Stimulated activated naive B cell treated with anti-CD40 and anti-IgM and Interleukin-4, amounts not matched to agents 10 μg/mL and 1 μg/mL and 100 μg/mL, for 72 hours (primary cell): ENCODE data around the gene KRTAP6-1.

ENCODE experiments used
- ATAC-seq, 2 donors: fragments of 150-1000 bp; cut with Tn5 transposase; replicated peaks; 2 replicates each; pipeline ENCODE4 v1.10.0; 2021; ENCODE audit warnings: moderate library complexity in 1 of 2
- DNase-seq: peaks from one replicate; pipeline ENCODE4 v3.0.0; 2021
- H3K27ac Mint-ChIP-seq: one replicate; pipeline ENCODE4 v1.8.0; 2022; ENCODE audit warnings: mild to moderate bottlenecking, mixed read lengths
- H3K27me3 Mint-ChIP-seq, 2 donors: one replicate each; pipeline ENCODE4 v1.8.0; 2022; ENCODE audit warnings: mixed read lengths in 2 of 2
- H3K36me3 Mint-ChIP-seq, 2 donors: one replicate each; pipeline ENCODE4 v1.8.0; 2022; ENCODE audit warnings: mixed read lengths in 2 of 2, mild to moderate bottlenecking in 1 of 2
- H3K4me1 Mint-ChIP-seq, 2 donors: one replicate each; pipeline ENCODE4 v1.8.0; 2022; ENCODE audit warnings: mixed read lengths in 2 of 2, mild to moderate bottlenecking in 1 of 2
- H3K4me3 Mint-ChIP-seq, 2 donors: one replicate each; pipeline ENCODE4 v1.8.0; 2022; ENCODE audit warnings: mild to moderate bottlenecking in 2 of 2, mixed read lengths in 2 of 2, moderate library complexity in 1 of 2
- H3K9me3 Mint-ChIP-seq, 2 donors: one replicate each; pipeline ENCODE4 v1.8.0; 2022; ENCODE audit warnings: mixed read lengths in 2 of 2, mild to moderate bottlenecking in 1 of 2

Gene KRTAP6-1

GRCh38 chr21:30605968-30606367 is 7.8 kb downstream of the KRTAP6-1 start:
- DNase-seq (no peak), ATAC-seq (peak in 1 of 2 donors; percentile 16)
- H3K9me3 Mint-ChIP-seq: peaks cover 7 to 10% of the 10 kb centered on the region in 2 donors
- no peaks in the 10 kb centered on the region for H3K27me3 Mint-ChIP-seq
- no peaks in the 10 kb centered on the region for H3K4me1 Mint-ChIP-seq
- H3K4me3 Mint-ChIP-seq: no peak overlapping the region
- no peaks in the 10 kb centered on the region for H3K36me3 Mint-ChIP-seq
- H3K27ac Mint-ChIP-seq: no peak overlapping the region

GRCh38 chr21:30600787-30601186 is 12.9 kb downstream of the KRTAP6-1 start, which contains the start of gene KRTAP22-1:
KRTAP22-1 (plus strand) TSS chr21:30601087.
- H3K36me3 Mint-ChIP-seq: no peaks in the 10 kb centered on the region

GRCh38 chr21:30598802-30599201 is 14.9 kb downstream of the KRTAP6-1 start, which contains the start of gene KRTAP6-2:
KRTAP6-2 (minus strand) TSS chr21:30598902; CDS start chr21:30598874, 28 bp downstream.
- Mint-ChIP-seq H3K4me3 (no peak within 1 kb of the TSS), H3K4me1 (no peaks in the 10 kb centered on the region), H3K9me3 (peaks cover 4 to 7% of the 10 kb centered on the region in 2 donors), H3K27me3 (no peaks in the 10 kb centered on the region), H3K27ac (no peak within 1 kb of the TSS), H3K36me3 (no peaks in the 10 kb centered on the region)
- DNase-seq (no peak), ATAC-seq (no peak)

More at GRCh38 chr21:30600787-30601186, 12.9 kb downstream of the KRTAP6-1 start, which contains the start of gene KRTAP22-1:
- Mint-ChIP-seq H3K27me3 (no peaks in the 10 kb centered on the region), H3K4me3 (no peak within 1 kb of the TSS), H3K9me3 (peaks cover 4 to 7% of the 10 kb centered on the region in 2 donors), H3K4me1 (no peaks in the 10 kb centered on the region), H3K27ac (no peak within 1 kb of the TSS)
- no peak for DNase-seq
- ATAC-seq: no peak

GRCh38 chr21:30592140-30592539 is 21.6 kb downstream of the KRTAP6-1 start, which contains the start of gene KRTAP6-3:
KRTAP6-3 (plus strand) TSS chr21:30592440; CDS start chr21:30592446, 6 bp downstream.
- DNase-seq: no peak

GRCh38 chr21:30590297-30590696 is 23.4 kb downstream of the KRTAP6-1 start, which contains the start of gene KRTAP22-2:
KRTAP22-2 (minus strand) TSS chr21:30590397.
- no peak within 1 kb of the TSS for H3K4me3 Mint-ChIP-seq
- H3K27ac Mint-ChIP-seq: no peak within 1 kb of the TSS
- H3K9me3 Mint-ChIP-seq: no peaks in the 10 kb centered on the region
- no peaks in the 10 kb centered on the region for H3K4me1 Mint-ChIP-seq
- H3K36me3 Mint-ChIP-seq: no peaks in the 10 kb centered on the region
- H3K27me3 Mint-ChIP-seq: no peaks in the 10 kb centered on the region
- ATAC-seq: no peak
- DNase-seq: no peak

More at GRCh38 chr21:30592140-30592539, 21.6 kb downstream of the KRTAP6-1 start, which contains the start of gene KRTAP6-3:
- H3K9me3 Mint-ChIP-seq: no peaks in the 10 kb centered on the region
- H3K4me1 Mint-ChIP-seq: no peaks in the 10 kb centered on the region
- no peaks in the 10 kb centered on the region for H3K36me3 Mint-ChIP-seq
- H3K4me3 Mint-ChIP-seq: no peak within 1 kb of the TSS
- H3K27ac Mint-ChIP-seq: no peak within 1 kb of the TSS
- H3K27me3 Mint-ChIP-seq: no peaks in the 10 kb centered on the region
- ATAC-seq: no peak

GRCh38 chr21:30582870-30583269 is 30.9 kb downstream of the KRTAP6-1 start:
- H3K36me3 Mint-ChIP-seq: no peaks in the 10 kb centered on the region
- no peaks in the 10 kb centered on the region for H3K27me3 Mint-ChIP-seq

GRCh38 chr21:30580132-30580531 is 33.6 kb downstream of the KRTAP6-1 start:
- DNase-seq (no peak), ATAC-seq (no peak)
- Mint-ChIP-seq H3K36me3 (no peaks in the 10 kb centered on the region), H3K27me3 (no peaks in the 10 kb centered on the region), H3K27ac (no peak overlapping the region), H3K4me3 (no peak overlapping the region), H3K9me3 (no peaks in the 10 kb centered on the region), H3K4me1 (no peaks in the 10 kb centered on the region)

More at GRCh38 chr21:30582870-30583269, 30.9 kb downstream of the KRTAP6-1 start:
- no peak overlapping the region for H3K27ac Mint-ChIP-seq
- no peaks in the 10 kb centered on the region for H3K4me1 Mint-ChIP-seq
- ATAC-seq (no peak), DNase-seq (no peak)
- no peak overlapping the region for H3K4me3 Mint-ChIP-seq
- no peaks in the 10 kb centered on the region for H3K9me3 Mint-ChIP-seq

GRCh38 chr21:30579346-30579745 is 34.4 kb downstream of the KRTAP6-1 start:
- H3K4me1 Mint-ChIP-seq: no peaks in the 10 kb centered on the region
- H3K27me3 Mint-ChIP-seq: no peaks in the 10 kb centered on the region
- no peak overlapping the region for H3K4me3 Mint-ChIP-seq
- no peaks in the 10 kb centered on the region for H3K9me3 Mint-ChIP-seq
- no peak for DNase-seq
- H3K27ac Mint-ChIP-seq: no peak overlapping the region
- no peaks in the 10 kb centered on the region for H3K36me3 Mint-ChIP-seq
- ATAC-seq: no peak

GRCh38 chr21:30577766-30578165 is 36.0 kb downstream of the KRTAP6-1 start:
- Mint-ChIP-seq H3K36me3 (no peaks in the 10 kb centered on the region), H3K27ac (no peak overlapping the region), H3K9me3 (no peaks in the 10 kb centered on the region), H3K4me3 (no peak overlapping the region), H3K27me3 (no peaks in the 10 kb centered on the region), H3K4me1 (no peaks in the 10 kb centered on the region)
- DNase-seq (no peak), ATAC-seq (no peak)

- Mint-ChIP-seq H3K4me1 (no peaks in the 10 kb centered on the region), H3K4me3 (no peak overlapping the region), H3K36me3 (no peaks in the 10 kb centered on the region), H3K9me3 (peaks cover 3 to 11% of the 10 kb centered on the region in 2 donors), H3K27ac (no peak overlapping the region), H3K27me3 (no peaks in the 10 kb centered on the region)
- no peak for DNase-seq
- no peak for ATAC-seq
Observed at GRCh38 chr21:30567617-30568016, 46.1 kb downstream of the KRTAP6-1 start.

GRCh38 chr21:30563630-30564029 is 50.1 kb downstream of the KRTAP6-1 start:
- Mint-ChIP-seq H3K4me1 (no peaks in the 10 kb centered on the region), H3K27ac (no peak overlapping the region), H3K27me3 (no peaks in the 10 kb centered on the region), H3K36me3 (no peaks in the 10 kb centered on the region), H3K9me3 (no peaks in the 10 kb centered on the region), H3K4me3 (no peak overlapping the region)
- DNase-seq: no peak
- ATAC-seq: no peak
